ENCODE results near the gene PGD.
"Not testable (repeated sequence)": the region's sequence is repeated elsewhere in the genome, so short reads cannot be mapped to it uniquely, and the experiment has no call there.

PGD gene

DNA sequence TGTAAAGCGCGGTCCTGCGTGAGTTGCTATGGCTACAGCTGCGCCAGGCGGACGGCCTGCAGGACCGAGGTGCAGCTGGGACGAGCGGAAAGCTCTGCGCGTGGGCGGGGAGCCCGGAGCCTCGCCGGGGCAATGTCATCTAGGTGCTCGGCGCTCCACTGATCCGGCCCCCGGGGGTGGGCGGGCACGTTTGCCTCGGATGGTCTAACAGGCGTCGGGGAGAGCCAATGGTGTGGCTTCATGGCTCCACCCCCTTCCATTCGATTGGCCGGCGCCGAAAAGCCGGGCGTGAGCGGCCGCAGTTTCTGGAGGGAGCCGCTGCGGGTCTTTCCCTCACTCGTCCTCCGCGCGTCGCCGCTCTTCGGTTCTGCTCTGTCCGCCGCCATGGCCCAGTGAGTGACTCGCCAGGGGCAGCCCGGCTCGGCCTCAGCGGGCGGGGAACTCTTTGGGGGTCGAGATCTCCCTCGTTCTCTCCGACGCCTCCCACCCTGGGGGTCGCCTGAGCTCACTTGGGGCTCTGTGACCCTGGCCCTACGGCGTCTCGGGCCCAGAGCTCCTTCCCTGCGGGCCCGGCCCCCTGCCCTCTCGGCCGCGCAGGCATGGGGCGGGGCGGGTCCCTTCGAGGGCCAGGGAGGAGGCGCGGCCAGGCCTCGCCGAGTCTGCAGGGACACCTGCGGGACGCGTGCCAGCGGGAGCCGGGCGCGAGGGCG, at the start of gene PGD:
PGD (plus strand) TSS at position 331 of the 710 bp plus-strand sequence; CDS start at position 385, 54 bp downstream.
- H3K4me1 ChIP-seq (ENCODE audit: control insufficient read depth, insufficient read depth, low read length): peaks cover 8% of the 10 kb centered on the region
- H3K9me3 ChIP-seq (ENCODE audit: control insufficient read depth, insufficient read depth, low read depth, low read length): peaks cover 5% of the 10 kb centered on the region; the same call in 1 of the 2 replicates
- peaks cover 38% of the 10 kb centered on the region for H3K36me3 ChIP-seq (ENCODE audit: control insufficient read depth, insufficient read depth, low read length)
- H3K9ac ChIP-seq (ENCODE audit: low read length): peak within 1 kb of the TSS; percentile 94
- H3K27ac ChIP-seq (ENCODE audit: low read depth, low read length): peak within 1 kb of the TSS; percentile 93; the same call in 1 of the 2 replicates
- H3K4me3 ChIP-seq (ENCODE audit: low read depth, low read length): peak within 1 kb of the TSS; percentile 97
- H3K27me3 ChIP-seq (ENCODE audit: control insufficient read depth, insufficient read depth, low read length): no peaks in the 10 kb centered on the region

GRCh38 chr1:10353282-10353681, 45.6 kb upstream of the PGD start:
- H3K27ac ChIP-seq (ENCODE audit: low read depth, low read length): no peak overlapping the region
- H3K9me3 ChIP-seq (ENCODE audit: control insufficient read depth, insufficient read depth, low read depth, low read length): no peaks in the 10 kb centered on the region
- H3K9ac ChIP-seq (ENCODE audit: low read length): no peak overlapping the region
- H3K4me3 ChIP-seq (ENCODE audit: low read depth, low read length): no peak overlapping the region
- peaks cover 27% of the 10 kb centered on the region for H3K36me3 ChIP-seq (ENCODE audit: control insufficient read depth, insufficient read depth, low read length)
- no peaks in the 10 kb centered on the region for H3K27me3 ChIP-seq (ENCODE audit: control insufficient read depth, insufficient read depth, low read length)
- peaks cover 5% of the 10 kb centered on the region for H3K4me1 ChIP-seq (ENCODE audit: control insufficient read depth, insufficient read depth, low read length)

DNA sequence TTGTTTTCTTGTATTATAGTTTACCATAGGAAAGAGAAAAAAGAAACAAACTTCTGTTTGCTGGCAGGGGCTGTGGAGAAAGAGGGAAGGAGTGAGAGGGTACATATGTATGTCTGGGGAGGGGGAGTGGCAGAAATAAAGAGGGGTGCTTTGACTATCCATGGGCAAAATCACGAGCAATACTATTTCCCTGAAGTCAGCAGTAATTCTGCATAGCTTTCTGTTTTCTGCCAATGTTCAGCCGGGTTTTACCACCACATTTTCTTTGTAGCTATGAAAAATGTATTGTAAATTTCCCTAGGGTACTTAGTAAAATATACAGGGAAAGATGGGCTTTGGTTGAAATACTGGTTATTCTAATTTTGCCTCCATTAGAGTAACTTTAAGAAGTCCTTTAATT, 45.2 kb upstream of the PGD start:
- Histone ChIP-seq H3K36me3 (ENCODE audit: control insufficient read depth, insufficient read depth, low read length) (peaks cover 23% of the 10 kb centered on the region), H3K4me3 (ENCODE audit: low read depth, low read length) (no peak overlapping the region), H3K27ac (ENCODE audit: low read depth, low read length) (no peak overlapping the region), H3K9me3 (ENCODE audit: control insufficient read depth, insufficient read depth, low read depth, low read length) (no peaks in the 10 kb centered on the region), H3K27me3 (ENCODE audit: control insufficient read depth, insufficient read depth, low read length) (no peaks in the 10 kb centered on the region), H3K9ac (ENCODE audit: low read length) (no peak overlapping the region), H3K4me1 (ENCODE audit: control insufficient read depth, insufficient read depth, low read length) (peaks cover 1% of the 10 kb centered on the region; the same call in 1 of the 2 replicates)

GRCh38 chr1:10360045-10360444, 38.8 kb upstream of the PGD start:
- Histone ChIP-seq H3K4me3 (ENCODE audit: low read depth, low read length) (no peak overlapping the region), H3K36me3 (ENCODE audit: control insufficient read depth, insufficient read depth, low read length) (peaks cover 41% of the 10 kb centered on the region), H3K27ac (ENCODE audit: low read depth, low read length) (no peak overlapping the region), H3K27me3 (ENCODE audit: control insufficient read depth, insufficient read depth, low read length) (no peaks in the 10 kb centered on the region), H3K4me1 (ENCODE audit: control insufficient read depth, insufficient read depth, low read length) (no peaks in the 10 kb centered on the region), H3K9me3 (ENCODE audit: control insufficient read depth, insufficient read depth, low read depth, low read length) (no peaks in the 10 kb centered on the region), H3K9ac (ENCODE audit: low read length) (no peak overlapping the region)

- no peaks in the 10 kb centered on the region for H3K4me1 ChIP-seq (ENCODE audit: control insufficient read depth, insufficient read depth, low read length)
- H3K36me3 ChIP-seq (ENCODE audit: control insufficient read depth, insufficient read depth, low read length): peaks cover 52% of the 10 kb centered on the region
- no peaks in the 10 kb centered on the region for H3K9me3 ChIP-seq (ENCODE audit: control insufficient read depth, insufficient read depth, low read depth, low read length)
- H3K27ac ChIP-seq (ENCODE audit: low read depth, low read length): no peak overlapping the region
- H3K9ac ChIP-seq (ENCODE audit: low read length): no peak overlapping the region
- no peak overlapping the region for H3K4me3 ChIP-seq (ENCODE audit: low read depth, low read length)
- no peaks in the 10 kb centered on the region for H3K27me3 ChIP-seq (ENCODE audit: control insufficient read depth, insufficient read depth, low read length)
Measured at GRCh38 chr1:10361515-10361914, 37.3 kb upstream of the PGD start.

DNA sequence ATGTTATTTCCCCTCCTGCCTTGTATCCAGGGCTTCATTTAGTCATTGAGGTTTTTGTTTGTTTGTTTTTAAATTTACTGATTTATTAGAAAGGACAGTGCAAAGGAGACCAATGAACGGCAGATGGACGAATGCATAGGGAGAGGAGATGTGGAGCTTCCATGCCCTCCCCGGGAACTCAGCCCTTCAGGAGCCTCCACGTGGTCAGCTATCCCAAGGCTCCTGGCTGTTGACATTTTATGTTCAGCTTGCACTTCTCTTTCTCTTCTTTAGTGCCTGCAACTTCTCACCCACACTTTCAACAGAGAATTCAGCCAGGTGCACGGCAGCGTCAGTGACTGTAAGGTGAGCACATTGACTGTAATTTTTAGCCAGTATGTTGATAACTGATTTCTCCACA, 30.7 kb upstream of the PGD start:
- no peak overlapping the region for H3K9ac ChIP-seq (ENCODE audit: low read length)
- H3K27ac ChIP-seq (ENCODE audit: low read depth, low read length): no peak overlapping the region
- H3K9me3 ChIP-seq (ENCODE audit: control insufficient read depth, insufficient read depth, low read depth, low read length): no peaks in the 10 kb centered on the region
- H3K36me3 ChIP-seq (ENCODE audit: control insufficient read depth, insufficient read depth, low read length): peaks cover 63% of the 10 kb centered on the region
- H3K27me3 ChIP-seq (ENCODE audit: control insufficient read depth, insufficient read depth, low read length): no peaks in the 10 kb centered on the region
- H3K4me1 ChIP-seq (ENCODE audit: control insufficient read depth, insufficient read depth, low read length): no peaks in the 10 kb centered on the region
- H3K4me3 ChIP-seq (ENCODE audit: low read depth, low read length): no peak overlapping the region

DNA sequence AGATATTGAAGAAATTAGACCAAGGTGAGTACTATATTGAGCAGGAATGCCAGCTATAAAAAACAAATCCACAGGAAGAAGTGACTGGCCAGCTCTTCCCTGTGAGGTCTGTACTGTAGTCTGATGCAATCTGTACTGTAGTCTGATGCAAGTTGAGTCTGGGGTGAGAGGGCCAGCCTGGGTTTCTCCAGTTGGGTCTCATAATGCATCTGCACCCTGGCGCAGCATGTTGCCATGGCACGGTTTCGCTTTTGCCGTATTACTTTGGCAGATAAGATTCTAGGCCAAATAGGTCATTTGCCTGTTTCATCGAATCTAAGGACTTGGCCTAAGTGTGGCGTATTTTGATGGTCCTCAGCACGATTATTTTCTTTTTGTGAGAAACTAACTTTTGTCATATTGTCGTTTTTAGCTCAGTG, 24.4 kb upstream of the PGD start:
- Histone ChIP-seq H3K9ac (ENCODE audit: low read length) (no peak overlapping the region), H3K27ac (ENCODE audit: low read depth, low read length) (no peak overlapping the region), H3K36me3 (ENCODE audit: control insufficient read depth, insufficient read depth, low read length) (peaks cover 69% of the 10 kb centered on the region), H3K9me3 (ENCODE audit: control insufficient read depth, insufficient read depth, low read depth, low read length) (no peaks in the 10 kb centered on the region), H3K27me3 (ENCODE audit: control insufficient read depth, insufficient read depth, low read length) (no peaks in the 10 kb centered on the region), H3K4me1 (ENCODE audit: control insufficient read depth, insufficient read depth, low read length) (no peaks in the 10 kb centered on the region), H3K4me3 (ENCODE audit: low read depth, low read length) (no peak overlapping the region)

DNA sequence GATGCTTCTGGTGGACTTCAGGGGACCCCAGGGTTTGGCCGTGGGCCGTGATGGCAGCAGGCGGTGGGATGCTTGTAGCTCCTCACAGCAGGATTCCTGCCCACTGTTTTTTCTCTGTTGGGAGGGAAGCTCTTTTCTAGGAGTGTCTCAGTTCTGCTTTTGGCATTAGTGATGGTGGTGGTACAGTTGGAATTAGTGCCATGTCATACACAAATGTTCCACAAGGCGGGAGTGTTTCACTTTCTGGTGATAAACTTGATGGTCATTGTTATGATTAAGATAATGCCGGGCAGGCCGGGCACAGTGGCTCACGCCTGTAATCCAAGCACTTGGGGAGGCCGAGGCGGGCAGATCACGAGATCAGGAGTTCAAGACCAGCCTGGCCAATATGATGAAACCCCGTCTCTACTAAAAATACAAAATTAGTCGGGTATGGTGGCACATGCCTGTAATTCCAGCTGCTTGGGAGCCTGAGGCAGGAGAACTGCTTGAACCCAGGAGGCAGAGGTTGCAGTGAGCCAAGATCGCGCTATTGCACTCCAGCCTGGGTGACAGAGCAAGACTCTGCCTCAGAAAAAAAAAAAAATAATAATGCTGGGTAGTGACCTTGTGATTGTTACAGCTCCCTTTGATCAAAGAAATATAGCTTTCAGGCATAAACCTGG, 21.4 kb upstream of the PGD start:
- not testable (repeated sequence) for H3K27ac ChIP-seq (ENCODE audit: low read depth, low read length); H3K9ac ChIP-seq (ENCODE audit: low read length); H3K9me3 ChIP-seq (ENCODE audit: control insufficient read depth, insufficient read depth, low read depth, low read length); H3K27me3 ChIP-seq (ENCODE audit: control insufficient read depth, insufficient read depth, low read length); H3K4me3 ChIP-seq (ENCODE audit: low read depth, low read length); H3K4me1 ChIP-seq (ENCODE audit: control insufficient read depth, insufficient read depth, low read length)
- H3K36me3 ChIP-seq (ENCODE audit: control insufficient read depth, insufficient read depth, low read length): peaks cover 59% of the 10 kb centered on the region

DNA sequence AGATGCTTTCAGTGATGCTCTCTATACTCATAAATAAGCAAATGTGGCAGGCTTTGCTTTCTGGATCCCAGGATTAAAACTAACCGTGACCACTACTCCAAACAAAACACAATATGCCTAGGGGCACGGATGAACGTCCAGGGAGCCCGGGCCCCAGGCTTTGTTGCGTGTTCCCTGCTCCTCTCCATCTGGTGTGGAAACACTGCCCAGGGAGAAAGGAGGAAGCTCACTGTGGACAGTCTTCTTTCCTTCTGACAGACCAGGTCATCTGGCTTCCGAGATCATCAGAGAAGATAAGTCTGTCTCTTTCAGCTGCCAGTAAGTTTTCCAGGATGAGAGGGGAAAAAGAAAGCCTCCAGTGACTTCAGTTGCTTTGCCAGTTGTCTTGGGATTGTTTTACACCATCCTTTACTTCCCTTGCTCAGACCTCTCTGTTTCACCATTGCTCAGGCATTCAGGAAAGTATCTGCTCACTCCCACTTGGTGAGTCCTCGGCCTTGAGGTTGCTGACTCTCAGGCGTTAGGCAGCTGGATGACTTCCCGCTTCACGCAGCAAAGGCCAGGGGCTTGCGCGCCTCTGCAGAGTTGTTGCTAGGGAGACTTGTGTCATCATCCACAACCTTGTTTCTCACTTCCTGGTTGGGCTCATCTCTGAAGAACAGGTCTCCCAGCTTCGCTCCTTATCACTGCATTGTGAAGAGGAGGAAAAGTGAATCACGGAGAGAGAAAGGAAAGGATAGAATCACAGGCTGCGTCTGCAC, 20.6 kb upstream of the PGD start:
- H3K36me3 ChIP-seq (ENCODE audit: control insufficient read depth, insufficient read depth, low read length): peaks cover 59% of the 10 kb centered on the region

DNA sequence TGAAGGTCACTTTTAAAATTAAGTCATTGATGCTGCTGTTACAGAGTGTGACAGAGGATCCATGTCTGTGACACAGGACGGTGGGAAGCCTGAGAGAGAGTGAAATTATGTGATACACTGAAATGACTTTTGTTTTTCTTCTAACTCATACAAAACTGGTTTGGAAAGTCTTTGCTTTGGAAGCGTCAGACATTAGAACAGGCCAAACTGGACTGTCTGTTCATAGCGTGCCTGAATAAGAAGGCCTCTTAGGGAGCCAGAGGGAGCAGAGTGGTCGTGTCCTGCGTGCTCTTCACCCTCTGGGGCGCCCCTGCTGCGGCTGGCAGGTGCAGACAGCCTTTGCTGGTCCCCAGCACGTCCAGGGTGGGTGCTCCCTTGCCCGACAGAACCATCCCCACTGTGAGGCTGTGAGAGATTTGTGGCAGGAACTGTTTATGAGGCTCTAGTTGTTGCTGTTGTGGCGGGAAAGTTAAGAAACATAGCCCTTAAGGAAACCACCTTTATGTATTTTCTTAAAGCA, 19.7 kb upstream of the PGD start:
- H3K36me3 ChIP-seq (ENCODE audit: control insufficient read depth, insufficient read depth, low read length): peaks cover 52% of the 10 kb centered on the region
- H3K9ac ChIP-seq (ENCODE audit: low read length): no peak overlapping the region
- no peak overlapping the region for H3K27ac ChIP-seq (ENCODE audit: low read depth, low read length)

More for the DNA sequence above, 20.6 kb upstream of the PGD start:
- no peaks in the 10 kb centered on the region for H3K4me1 ChIP-seq (ENCODE audit: control insufficient read depth, insufficient read depth, low read length)
- H3K9ac ChIP-seq (ENCODE audit: low read length): no peak overlapping the region
- H3K27me3 ChIP-seq (ENCODE audit: control insufficient read depth, insufficient read depth, low read length): no peaks in the 10 kb centered on the region
- H3K4me3 ChIP-seq (ENCODE audit: low read depth, low read length): no peak overlapping the region
- H3K27ac ChIP-seq (ENCODE audit: low read depth, low read length): no peak overlapping the region
- H3K9me3 ChIP-seq (ENCODE audit: control insufficient read depth, insufficient read depth, low read depth, low read length): no peaks in the 10 kb centered on the region

DNA sequence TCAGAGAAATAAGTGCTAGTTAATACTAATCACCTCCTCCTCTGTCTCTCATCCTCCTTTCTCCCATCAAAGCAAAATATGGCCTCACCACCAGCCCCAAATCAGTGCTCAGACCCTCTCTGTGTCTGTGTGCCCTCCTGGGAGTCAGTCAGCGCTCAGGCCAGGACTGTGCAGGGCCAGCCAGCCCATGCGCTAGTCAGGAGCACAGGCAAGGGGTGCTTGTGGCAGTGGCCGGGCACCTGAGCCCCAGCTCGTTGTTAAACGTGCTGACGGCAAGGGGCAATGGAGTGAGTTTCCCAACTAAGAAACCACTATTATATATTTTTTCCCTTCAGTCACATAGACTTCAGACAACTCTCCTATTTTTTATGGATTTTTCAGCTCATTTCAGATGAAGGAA, 19.2 kb upstream of the PGD start:
- no peak overlapping the region for H3K27ac ChIP-seq (ENCODE audit: low read depth, low read length)
- peaks cover 49% of the 10 kb centered on the region for H3K36me3 ChIP-seq (ENCODE audit: control insufficient read depth, insufficient read depth, low read length)
- no peaks in the 10 kb centered on the region for H3K9me3 ChIP-seq (ENCODE audit: control insufficient read depth, insufficient read depth, low read depth, low read length)
- no peak overlapping the region for H3K9ac ChIP-seq (ENCODE audit: low read length)
- H3K27me3 ChIP-seq (ENCODE audit: control insufficient read depth, insufficient read depth, low read length): no peaks in the 10 kb centered on the region
- no peak overlapping the region for H3K4me3 ChIP-seq (ENCODE audit: low read depth, low read length)
- no peaks in the 10 kb centered on the region for H3K4me1 ChIP-seq (ENCODE audit: control insufficient read depth, insufficient read depth, low read length)

More for the DNA sequence above, 19.7 kb upstream of the PGD start:
- no peak overlapping the region for H3K4me3 ChIP-seq (ENCODE audit: low read depth, low read length)
- H3K9me3 ChIP-seq (ENCODE audit: control insufficient read depth, insufficient read depth, low read depth, low read length): no peaks in the 10 kb centered on the region
- H3K27me3 ChIP-seq (ENCODE audit: control insufficient read depth, insufficient read depth, low read length): no peaks in the 10 kb centered on the region
- H3K4me1 ChIP-seq (ENCODE audit: control insufficient read depth, insufficient read depth, low read length): no peaks in the 10 kb centered on the region
